GM10847 (cell line): ENCODE data around the gene UBAP2L.

ENCODE experiments used
- POLR2A ChIP-seq: IDR thresholded peaks from 2 replicates; pipeline ENCODE4 v1.6.1; 2011; ENCODE audit not compliant: insufficient read length; ENCODE audit errors: extremely low read depth

Gene UBAP2L

DNA sequence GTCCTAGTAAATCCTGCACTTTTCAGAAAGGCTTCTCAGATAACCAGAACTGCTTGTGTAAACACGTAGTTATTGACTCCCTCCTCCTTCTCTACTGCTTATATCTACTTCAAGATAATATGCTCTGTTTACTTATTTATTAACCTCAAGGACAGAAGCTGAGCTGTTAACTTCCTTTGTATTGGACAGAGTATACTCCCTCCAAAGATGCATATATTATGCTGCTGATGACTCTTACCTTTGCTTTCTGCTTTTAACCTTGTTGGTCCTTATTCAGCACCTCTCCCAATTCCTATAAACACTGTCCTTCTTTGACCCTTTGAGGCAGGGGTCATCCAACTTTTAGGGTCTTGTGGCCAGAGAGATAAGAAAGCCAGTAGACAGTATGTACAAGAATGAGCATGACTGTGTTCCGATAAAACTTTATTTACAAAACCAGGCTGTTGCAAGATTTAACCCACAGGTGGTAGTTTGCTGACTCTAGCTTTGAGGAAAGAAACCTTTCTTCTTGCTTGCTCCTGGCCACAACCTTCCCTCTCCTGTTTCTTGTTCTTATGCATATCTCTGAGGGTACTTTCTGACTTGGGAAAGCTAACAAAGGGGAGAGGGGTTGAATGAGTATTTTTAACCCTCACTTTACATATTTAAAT lies 33.8 kb upstream of the UBAP2L start:
- no peak for TF ChIP-seq POLR2A

DNA sequence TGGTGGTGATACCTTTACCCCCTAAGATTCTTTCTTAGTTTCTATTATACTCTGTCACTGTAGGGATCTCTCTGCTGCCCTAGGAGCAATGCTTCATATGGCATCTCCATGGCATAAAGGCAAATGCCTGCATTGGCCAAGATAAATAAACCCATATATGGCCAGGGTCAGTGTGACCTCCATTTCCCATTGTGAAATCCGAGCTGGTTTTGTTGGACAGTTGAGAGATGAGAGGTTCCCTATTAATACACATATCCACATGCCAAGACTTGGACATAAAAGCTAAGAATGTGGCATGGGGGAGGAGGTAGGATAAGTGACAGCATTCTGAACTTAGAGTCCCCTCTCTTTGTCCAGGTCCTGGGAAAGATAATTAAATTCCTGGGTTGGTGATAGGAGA lies 30.2 kb upstream of the UBAP2L start:
- TF ChIP-seq POLR2A: no peak

DNA sequence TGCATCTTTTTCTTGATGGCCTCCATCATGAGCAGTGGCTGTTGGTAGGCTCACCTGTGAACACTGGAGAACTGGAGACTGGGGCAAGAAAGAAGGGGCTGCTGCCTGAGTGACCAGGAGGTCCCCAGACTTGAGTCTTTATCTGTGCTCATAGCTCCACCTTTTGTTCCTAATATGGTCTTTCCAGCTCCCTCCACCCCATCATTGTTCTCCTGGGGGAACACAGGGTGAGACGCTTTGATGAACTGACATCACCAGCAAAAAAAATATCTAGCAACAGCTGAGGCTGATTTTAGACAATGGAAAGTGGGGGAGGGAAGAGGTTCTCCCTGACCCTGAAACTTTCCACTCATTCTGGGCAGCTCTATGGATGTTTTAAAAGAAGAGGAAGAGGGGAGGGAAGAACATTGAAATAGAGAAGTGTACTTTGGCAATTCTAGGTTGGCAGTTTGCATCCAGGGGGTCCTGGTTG lies 28.7 kb upstream of the UBAP2L start, which contains the start of gene TPM3:
TPM3 (minus strand) TSS at position 111 of the 472 bp plus-strand sequence; CDS start at position 29, 82 bp downstream.
- no peak for TF ChIP-seq POLR2A

DNA sequence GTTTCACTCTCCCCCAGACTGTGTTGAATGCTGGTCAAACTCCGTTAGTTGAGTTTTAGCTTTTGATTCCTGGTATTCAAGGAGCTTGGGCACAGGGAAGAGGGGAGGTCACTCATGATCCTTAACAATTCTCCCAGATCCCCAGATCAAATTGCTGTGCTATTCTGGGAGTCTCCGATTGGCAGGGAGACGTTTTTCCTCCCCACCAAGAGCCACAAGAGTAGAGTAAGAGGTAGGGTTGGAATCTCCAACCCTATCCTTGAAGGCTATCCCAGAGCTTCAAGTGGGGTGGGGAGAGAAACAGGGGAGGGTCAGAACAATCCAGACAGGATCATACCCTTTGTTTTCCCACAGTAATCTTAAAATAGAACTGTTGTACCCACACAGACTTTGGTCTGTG lies 28.3 kb upstream of the UBAP2L start:
- TF ChIP-seq POLR2A: no peak

DNA sequence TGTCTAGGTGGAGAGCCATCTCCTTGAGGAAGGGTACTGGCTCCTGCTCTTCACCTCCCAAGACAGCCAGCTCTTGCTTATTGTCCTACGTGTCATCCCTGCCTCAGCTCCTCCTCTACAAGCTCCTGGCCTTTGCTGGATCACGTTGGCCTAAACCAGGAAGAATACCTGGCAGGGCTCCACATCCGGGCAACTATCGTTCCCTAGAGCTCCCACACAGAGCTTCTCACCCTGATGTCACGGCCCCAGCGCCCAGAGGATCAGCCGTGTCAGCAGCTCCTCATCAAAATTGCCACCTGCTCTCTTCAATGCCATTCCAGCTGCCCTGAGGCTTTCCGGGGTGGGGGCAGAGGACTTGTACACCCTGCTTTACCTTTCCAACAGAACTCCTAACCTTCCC lies 26.9 kb upstream of the UBAP2L start:
- TF ChIP-seq POLR2A: no peak

DNA sequence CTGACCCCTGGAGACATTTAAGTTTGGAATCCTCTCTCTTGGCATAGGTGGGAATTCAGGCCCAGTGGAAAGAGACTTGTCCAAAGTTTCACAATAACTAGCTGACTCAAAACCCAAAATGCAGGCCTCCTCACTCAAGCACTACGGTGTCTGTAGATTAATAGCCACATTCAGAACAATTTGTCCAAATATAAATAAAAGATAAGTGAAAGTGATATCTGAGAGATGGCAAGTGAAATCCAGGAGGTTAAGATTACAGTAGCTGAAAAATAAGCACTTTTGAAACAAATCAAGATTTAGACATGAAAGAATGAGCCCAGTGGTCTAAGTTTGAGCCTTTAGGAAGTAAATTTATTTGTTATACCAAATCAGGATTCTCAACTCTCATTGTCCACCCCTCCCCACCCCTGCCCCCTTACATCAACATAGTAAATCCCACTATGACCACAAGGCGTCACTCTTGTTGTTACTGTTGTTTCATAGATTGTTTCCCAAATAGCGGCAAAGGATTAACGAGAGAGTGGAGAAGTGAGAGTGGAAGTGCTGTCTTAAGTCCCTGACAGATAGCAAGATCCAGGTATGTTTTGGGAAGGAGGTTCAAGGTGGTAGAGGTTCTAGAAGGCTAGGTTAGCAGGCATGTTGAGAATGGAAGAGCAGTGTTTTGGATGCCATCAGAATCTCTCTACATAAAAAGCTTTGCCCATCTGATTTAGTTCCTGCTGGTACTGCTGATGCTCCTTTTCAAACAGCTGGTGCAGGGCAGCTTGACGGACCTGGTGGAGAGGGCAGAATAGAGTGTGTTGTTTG lies 21.8 kb upstream of the UBAP2L start:
- no peak for TF ChIP-seq POLR2A

DNA sequence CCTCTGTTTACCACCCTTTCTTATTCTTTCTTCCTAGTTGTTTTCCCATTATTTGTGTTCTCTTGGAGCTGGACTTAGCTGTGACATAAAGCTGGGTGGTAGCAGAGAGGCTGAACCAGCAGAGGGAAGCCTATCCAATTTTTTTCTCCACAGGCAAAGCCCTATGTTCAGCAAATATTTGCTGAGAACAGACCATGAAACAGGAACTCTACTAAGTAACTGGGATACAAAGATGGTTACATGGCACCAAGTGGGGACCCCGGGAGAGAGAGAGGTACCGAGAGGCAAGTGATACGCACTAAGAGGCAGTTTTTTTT lies 21.2 kb upstream of the UBAP2L start:
- TF ChIP-seq POLR2A: no peak

DNA sequence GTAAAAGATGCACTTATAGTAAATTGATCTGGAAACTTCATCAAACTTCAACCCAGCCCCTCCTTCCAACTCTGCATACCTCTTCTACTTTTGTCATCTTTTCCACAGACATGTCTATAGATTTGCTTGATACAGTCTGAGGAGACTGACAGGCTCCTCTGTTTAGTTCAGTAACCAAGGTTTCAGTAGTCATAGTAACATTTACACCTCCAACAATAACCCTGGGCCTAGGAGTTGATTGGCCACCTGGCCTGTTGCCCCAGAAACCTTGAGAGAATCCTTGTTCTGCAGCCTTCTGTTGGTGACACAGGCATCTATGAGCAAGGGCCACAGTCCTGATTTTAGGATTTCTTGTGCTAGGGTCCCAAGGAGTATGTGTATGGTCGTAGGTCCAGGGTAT lies 14.6 kb upstream of the UBAP2L start, which contains the start of gene CFAP141:
CFAP141 (minus strand) TSS at position 138 of the 400 bp plus-strand sequence; CDS start at position 112, 26 bp downstream.
- TF ChIP-seq POLR2A: no peak

DNA sequence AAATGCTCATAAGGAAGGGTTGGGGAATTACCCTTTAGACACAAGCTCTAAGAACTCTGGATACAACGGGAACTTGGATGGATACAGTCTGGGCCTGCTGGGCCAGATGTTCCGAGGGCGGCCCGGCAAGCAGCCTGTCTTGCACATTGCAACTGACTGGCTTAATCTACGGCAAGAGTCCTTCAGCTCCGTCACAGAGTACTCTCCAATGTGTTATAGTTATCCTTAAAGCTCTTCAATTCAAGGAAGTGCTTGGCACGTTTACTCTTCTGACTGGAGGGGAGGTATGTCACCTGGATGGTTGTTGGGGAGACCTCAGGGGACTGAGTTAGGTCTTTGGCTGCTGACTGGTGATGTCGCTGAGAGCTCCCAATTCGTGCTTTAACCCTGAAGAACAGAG lies 13.5 kb upstream of the UBAP2L start:
- TF ChIP-seq POLR2A: no peak

DNA sequence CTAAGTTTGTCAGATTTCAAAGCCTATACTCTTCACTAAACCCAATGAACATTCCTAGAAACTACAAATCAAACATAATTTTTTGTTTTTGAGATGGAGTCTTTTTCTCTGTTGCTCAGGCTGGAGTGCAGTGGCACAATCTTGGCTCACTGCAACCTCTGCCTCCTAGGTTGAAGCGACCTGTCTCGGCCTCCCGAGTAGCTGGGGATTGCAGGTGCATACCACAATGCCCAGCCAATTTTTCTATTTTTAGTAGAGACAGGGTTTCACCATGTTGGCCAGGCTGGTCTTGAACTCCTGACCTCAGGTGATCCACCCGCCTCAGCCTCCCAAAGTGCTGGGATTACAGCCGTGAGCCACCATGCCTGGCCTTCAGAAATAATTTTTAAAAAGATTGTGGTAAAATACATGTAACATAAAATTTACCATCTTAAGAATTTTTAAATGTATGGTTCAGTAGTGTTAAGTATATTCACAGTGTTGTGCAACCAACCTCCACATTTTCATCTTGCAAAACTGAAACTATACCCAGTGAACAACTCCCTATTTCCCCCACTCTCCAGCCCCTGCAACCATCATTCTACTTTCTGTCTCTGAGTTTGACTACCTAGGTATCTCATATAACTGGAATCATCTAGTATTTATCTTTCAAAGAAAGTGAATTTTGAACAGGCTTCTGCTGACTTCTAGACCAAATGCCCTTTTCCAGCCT lies 11.9 kb upstream of the UBAP2L start:
- no peak for TF ChIP-seq POLR2A

DNA sequence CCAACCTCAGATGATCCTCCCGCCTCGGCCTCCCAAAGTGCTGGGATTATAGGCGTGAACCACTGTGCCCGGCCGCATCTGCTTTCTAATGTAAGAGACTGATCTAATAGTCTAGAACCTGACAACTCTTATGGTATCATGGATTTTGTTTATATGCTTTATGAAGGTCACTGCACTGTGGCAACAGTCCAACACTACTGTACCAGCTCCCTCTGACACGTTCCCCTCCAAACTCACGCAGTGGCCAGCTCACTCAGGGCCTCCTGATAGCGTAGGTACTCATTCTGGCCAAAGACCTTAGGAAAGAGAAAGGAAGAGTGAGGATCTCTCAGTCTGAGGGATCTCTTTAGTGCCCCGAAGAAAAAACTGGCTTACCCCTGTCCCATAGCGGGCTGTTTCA lies 8.7 kb upstream of the UBAP2L start:
- TF ChIP-seq POLR2A: no peak

DNA sequence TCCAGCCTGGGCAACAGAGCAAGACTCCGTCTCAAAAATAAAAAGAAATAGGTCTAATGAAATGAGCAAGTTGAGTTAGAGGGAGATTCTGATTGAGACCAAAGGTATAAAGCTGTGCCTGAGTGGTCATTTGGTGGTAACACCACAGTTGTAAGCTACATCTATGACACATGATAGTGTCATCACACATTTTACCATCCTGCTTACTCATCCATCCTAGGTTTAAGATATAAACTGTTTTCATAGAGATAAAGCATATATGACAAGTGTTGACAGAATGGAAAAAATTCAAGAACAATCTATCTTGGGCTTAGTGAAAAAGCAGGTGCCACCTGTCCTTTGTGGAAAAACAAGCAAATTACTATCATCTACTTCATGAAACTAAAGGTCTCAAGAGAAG lies 7.5 kb upstream of the UBAP2L start:
- no peak for TF ChIP-seq POLR2A

DNA sequence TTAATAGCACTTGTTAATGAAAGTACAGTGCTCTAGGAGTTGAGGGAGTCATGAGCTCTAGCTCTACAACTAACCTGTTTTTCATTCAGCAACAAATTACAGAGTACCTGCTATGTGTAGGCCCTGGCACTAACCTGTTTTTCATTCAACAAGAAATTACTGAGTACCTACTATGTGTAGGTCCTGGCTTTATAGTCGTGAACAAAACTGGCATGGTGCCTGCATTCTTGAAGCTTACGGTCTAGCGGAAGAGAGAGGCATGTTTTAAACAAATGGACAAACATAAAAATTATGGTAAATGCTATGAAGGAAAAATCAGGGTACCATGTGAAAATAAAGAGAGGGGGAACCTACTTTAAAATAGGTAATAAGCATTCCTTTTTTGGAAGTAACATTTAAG lies 2.2 kb upstream of the UBAP2L start:
- no peak for TF ChIP-seq POLR2A

DNA sequence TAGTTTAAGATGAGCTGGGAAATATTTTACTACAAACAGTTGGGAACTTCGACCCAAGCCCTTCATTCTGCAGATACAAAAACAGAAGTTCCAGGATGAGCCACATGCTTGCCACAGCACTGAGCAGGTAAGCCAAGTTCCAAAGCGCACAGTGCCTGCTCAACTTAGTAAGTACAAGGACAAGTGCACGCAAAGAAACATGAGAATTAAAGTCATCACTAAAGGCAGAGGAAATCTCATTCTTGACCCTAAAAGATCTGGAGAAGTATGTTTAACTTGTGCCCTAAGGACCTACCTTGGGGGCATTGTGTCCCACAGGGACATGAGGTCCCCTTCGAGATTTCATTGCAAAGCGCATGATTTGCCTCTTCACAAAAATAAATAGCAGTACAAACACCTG lies 1.2 kb upstream of the UBAP2L start:
- TF ChIP-seq POLR2A: no peak

DNA sequence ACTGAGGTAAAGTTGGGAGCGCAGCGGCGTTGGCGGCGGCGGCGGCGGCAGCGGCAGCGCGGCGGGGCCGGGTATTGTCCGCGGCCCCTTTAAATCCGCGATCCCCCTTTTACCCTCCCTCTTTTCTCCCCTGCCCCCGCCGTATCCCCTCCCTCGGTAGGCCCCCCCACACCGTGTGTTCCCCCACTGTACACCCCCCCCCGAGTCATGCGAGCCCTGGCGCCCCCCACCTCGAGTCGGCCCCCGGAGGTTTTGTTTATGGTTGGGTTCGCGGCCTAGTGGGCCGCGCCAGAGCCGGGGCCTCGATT lies 169 bp downstream of the UBAP2L start:
- TF ChIP-seq POLR2A: no peak

DNA sequence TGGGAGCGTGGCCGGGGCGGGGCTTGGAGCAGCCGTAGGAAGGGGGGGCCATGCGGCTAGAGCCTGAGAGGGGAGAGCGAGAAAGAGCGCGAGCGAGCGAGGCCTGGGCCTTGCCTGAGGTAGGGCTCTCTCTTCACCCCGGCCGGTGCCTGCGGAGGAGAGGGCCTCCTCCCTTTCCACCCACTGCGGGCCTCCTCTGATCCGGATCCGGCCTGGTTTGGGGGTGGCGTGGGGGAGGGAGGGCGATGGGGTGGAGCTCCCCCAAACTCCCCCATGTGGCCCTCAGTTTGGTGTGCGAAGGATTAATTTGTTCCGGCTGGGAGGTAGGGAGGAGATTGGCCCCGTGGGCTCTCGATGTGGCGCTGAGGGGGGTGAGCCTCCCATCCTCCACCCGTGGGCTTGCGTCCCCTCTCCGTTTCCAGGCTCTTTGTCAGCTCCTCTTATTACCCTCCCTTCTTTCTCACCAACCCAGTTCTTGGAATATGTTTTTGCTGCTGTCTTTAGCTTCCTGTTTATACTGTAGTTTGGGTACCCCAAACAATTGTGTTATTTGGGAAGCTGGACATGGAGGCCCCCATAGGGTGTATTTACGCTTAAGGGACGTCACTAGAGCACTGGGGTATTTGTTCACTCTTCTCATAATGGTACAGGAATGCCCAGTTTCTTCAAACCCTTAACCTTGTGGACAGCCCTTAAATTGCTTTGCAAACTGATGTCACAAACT lies 685 bp downstream of the UBAP2L start:
- TF ChIP-seq POLR2A: peak; percentile 37

DNA sequence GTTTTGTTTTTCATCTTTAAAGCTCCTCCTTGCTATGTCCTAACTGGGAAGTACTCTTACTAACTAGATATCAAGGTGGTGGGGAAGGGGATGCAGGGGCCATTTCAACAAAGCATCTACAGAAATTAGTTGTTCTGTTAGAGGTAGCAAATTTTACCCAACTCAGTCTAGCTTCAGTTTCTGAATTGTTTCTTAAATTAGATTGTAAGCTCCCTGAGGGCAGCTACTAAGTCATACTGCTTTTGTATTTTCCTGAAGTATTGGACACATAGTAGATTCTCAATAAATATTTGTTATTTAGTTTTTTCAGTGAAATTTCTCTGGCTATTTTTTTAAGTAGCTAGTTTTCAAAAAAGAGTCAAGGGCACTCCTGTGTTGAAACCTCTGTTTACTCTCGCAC lies 1.8 kb downstream of the UBAP2L start:
- no peak for TF ChIP-seq POLR2A
